Astrocyte of the cerebellum (primary cell): ENCODE measurements around the gene RADIL.

Experiments used
- DNase-seq: peaks from one replicate; pipeline ENCODE4 v3.0.0-alpha.2; 2011; ENCODE audit warnings: low read depth
- H3K4me3 ChIP-seq: 2 replicates; pipeline ENCODE4 v1.5.1; 2011; ENCODE audit warnings: mild to moderate bottlenecking, low read depth, low read length, moderate library complexity
- in situ Hi-C: cut with HindIII; loops from 2 replicates; pipeline ENCODE4 v1.10.0; 2017; ENCODE audit warnings: low sequenced_read_pairs
- TF ChIP-seq, protein P1 (sequence below): IDR thresholded peaks from 2 replicates; pipeline ENCODE4 v1.5.1; 2012; ENCODE audit warnings: low read length, low read depth, moderate library complexity, mild to moderate bottlenecking; ENCODE audit errors: missing control alignments

RADIL gene

DNA sequence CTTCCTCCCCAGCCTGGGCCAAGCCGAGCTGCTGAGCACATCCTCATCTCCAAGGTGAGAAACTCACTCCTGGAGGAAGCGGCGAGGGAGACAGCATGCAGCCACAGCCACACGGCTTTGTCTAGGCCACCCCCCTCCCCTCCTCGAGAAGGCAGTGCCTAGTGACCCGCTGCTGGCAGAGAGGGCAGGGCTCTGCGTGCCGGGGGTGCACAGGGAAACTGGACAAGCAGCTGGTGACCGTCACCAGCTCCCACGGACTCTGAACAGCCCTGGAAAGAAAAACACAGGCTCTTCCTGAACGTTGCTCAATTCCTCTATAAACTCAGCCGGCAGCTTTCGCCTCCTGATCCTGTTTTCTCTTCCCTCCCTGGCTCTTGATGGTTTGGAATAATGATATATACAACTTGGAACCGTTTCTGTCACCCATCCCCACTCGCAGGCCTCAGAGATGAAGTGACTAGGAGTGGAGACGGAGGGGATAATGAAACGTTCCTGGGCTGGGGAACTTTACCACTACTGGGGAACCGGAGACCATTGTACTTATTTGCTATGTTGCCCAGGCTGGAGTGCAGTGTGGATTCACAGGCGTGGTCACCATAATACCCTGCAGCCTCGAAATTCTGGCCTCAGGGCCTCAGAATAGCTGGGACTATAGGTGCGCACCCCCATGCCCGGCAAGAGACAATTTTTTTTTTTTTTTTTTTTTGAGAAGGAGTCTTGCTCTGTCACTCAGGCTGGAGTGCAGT is 41.0 kb downstream of the RADIL start:
- in situ Hi-C loops: no loop called here
- TF ChIP-seq, protein P1, sequence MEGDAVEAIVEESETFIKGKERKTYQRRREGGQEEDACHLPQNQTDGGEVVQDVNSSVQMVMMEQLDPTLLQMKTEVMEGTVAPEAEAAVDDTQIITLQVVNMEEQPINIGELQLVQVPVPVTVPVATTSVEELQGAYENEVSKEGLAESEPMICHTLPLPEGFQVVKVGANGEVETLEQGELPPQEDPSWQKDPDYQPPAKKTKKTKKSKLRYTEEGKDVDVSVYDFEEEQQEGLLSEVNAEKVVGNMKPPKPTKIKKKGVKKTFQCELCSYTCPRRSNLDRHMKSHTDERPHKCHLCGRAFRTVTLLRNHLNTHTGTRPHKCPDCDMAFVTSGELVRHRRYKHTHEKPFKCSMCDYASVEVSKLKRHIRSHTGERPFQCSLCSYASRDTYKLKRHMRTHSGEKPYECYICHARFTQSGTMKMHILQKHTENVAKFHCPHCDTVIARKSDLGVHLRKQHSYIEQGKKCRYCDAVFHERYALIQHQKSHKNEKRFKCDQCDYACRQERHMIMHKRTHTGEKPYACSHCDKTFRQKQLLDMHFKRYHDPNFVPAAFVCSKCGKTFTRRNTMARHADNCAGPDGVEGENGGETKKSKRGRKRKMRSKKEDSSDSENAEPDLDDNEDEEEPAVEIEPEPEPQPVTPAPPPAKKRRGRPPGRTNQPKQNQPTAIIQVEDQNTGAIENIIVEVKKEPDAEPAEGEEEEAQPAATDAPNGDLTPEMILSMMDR: no peak
- DNase-seq: no peak
- no peak overlapping the region for H3K4me3 ChIP-seq

DNA sequence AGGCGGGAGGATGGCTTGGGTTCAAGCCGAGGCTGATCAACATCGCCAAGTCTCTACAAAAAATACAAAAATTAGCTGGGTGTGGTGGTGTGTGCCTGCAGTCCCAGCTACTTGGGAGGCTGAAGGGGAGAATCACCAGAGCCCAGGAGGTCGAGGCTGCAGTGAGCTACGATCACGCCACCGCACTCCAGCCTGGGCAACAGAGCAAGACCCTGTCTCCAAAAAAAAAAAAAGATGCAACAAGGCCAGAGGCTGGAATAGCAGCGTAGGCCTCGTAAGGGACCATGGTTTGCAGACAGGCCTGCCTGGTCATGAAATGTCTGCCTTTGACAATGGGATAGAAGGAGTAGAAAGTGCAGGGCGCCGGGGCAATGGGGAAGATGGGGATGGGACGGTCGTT is 41.7 kb downstream of the RADIL start:
- in situ Hi-C loops: no loop called here

DNA sequence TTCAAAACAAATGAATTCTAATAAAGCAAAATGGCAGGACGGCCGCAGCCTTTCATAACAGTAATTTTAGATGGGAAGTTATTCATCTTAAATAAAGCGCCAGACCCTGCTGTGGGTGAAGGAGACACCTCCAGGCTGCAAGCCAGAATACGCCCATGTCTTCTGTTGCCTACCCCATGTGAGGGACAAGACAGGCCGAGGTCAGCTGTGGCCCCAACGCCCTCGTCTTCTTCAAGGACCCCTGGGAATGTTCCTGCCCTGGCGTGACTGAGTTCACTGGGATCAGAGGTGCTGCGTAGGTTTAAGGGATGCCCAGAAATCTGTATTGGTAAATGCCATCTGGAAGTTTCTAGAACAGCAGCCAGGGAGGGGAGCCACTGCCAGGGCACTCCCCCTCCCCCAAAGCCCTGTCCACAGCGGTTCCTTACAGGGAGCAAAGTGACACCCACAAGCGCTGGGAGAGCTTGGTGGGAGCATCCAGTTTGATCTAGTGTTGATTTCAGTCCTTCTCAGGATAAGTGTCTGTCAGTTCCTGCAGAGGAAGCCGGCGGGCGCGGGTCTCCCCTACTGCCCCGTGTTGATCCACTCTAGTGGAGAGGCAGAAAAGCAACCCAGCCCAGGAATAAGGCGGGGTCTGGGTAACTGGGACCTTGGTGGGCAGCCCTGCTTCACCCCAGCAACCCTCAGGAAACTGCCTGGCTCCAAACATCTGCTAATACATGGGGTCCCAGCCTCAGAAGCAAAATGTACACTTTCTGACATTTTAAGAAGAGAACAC is 42.3 kb downstream of the RADIL start:
- no peak overlapping the region for H3K4me3 ChIP-seq
- in situ Hi-C loops: no loop called here
- TF ChIP-seq, protein P1: no peak
- DNase-seq: no peak

More for the DNA sequence above, 41.7 kb downstream of the RADIL start:
- TF ChIP-seq, protein P1: no peak
- no peak overlapping the region for H3K4me3 ChIP-seq
- no peak for DNase-seq

DNA sequence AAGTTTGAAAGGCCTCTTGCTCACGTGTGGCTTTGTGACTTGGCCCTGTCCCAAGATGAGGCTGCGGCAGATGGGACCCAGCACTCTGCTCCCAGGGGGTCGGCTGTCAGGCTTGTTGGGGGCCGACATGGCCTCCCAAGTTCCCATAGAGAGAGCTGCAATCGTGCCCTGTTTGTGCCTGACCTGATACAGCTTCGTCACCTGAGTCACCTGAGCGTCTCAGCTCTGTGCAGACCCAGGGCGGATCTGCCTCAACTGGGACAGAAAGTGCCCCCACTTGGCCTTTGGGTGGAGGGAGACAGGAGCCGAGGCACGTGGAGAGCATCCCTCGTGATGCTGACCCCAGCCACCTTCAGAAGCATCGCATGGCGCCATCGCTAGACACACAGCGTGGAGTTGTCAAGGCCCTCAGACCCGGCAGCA is 43.4 kb downstream of the RADIL start:
- TF ChIP-seq, protein P1: no peak
- in situ Hi-C loops: no loop called here
- DNase-seq: no peak
- H3K4me3 ChIP-seq: no peak overlapping the region

DNA sequence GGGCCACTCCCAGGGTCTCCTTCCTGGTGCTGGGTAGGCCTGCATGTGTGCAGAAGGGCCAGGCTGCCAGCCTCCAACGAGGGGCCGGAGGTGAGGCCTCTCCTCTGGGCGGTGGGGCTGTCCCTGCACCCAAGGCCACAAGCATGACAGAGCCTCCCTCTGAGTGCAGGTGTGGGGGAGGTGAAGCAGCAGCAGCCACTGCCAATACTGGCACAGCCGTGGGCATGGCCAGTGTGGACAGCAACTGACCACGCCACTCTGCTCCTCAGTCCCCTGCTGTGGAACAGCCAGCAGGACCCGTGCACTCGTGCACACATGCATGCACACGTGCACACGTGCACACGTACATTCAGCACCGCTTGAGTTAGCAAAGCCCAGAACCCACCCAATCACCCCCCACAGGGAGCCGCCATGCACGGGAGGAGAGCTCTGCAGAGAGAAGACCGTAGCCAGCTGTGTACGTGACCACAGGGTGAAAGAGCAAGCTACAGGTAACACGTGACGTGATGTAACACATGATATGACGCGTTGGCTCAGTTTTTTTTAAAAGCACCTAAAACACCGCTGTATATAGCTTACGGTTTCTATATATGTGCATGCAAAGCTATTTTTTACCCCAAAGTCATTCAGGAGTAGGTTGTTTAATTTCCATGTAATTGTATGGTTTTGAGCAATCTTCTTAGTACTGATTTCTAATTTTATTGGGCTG is 44.7 kb downstream of the RADIL start:
- in situ Hi-C loops: no loop called here
- no peak overlapping the region for H3K4me3 ChIP-seq
- TF ChIP-seq, protein P1: no peak
- DNase-seq: no peak

DNA sequence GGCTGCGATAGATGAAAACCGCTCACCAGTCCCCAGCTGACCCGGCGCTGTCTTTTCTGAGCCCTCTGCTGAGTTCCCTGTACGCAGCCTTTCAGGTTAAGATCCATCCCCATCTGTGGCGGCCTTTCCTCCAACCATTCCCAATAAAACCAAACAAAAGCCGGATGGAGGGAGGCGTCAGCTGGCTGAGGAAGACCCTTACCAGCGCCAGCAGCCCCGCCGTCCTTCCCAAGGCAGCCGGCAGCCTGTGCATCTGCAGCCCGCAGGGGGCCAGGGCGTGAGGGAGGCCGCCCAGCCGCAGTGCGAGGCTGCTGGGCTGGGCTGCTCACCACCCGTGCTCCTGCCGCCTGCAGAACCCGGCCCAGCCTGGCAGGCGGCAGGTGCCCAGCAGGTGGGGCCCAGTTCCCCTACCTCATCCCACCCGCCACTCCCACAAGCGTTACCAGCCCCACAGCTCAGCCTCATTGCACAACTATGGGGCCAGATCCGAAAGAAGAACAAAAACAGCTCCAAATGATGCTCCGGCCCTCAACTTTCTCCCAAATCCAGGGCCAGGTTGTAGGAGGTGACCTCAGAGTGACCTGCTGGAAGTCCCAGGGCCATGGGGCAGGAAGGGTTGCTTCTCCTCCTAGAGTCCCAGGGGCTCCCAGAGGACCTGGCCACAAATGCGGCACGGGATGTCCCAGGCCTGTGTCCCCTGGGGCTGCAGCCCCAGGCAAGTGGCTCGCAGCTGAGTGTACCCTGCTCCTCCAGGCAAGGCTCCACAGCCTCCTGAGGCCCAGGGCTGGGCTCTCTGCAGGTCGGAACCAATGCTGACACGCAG is 45.5 kb downstream of the RADIL start:
- DNase-seq: no peak
- in situ Hi-C loops: no loop called here
- TF ChIP-seq, protein P1: no peak
- no peak overlapping the region for H3K4me3 ChIP-seq
